GM19395 (cell line): Measurements from ENCODE around the gene ZNF391.
"Not testable (repeated sequence)": the region's sequence is repeated elsewhere in the genome, so short reads cannot be mapped to it uniquely, and the experiment has no call there.

ENCODE experiments used
- ATAC-seq: cut with Tn5 transposase; IDR thresholded peaks from one replicate; pipeline ENCODE4 v1.9.1; 2021; ENCODE audit warnings: mild to moderate bottlenecking, moderate library complexity; ENCODE audit not compliant: unreplicated experiment

Gene ZNF391

GRCh38 chr6:27419363-27419762 is 30.8 kb downstream of the ZNF391 start:
- ATAC-seq: no peak

GRCh38 chr6:27422651-27423332 is 34.2 kb downstream of the ZNF391 start:
- ATAC-seq: no peak

GRCh38 chr6:27424851-27425250 is 36.3 kb downstream of the ZNF391 start:
- not testable (repeated sequence) for ATAC-seq

GRCh38 chr6:27426045-27426620 is 37.6 kb downstream of the ZNF391 start:
- ATAC-seq: no peak

GRCh38 chr6:27428502-27428901 is 39.9 kb downstream of the ZNF391 start:
- no peak for ATAC-seq

GRCh38 chr6:27428966-27429365 is 40.4 kb downstream of the ZNF391 start:
- ATAC-seq: no peak

- no peak for ATAC-seq
Observed at GRCh38 chr6:27433714-27434113, 45.2 kb downstream of the ZNF391 start.

GRCh38 chr6:27439371-27439770 is 50.8 kb downstream of the ZNF391 start:
- ATAC-seq: no peak

- no peak for ATAC-seq
Observed at GRCh38 chr6:27441001-27441400, 52.4 kb downstream of the ZNF391 start.

- ATAC-seq: no peak
Observed at GRCh38 chr6:27442932-27443331, 54.4 kb downstream of the ZNF391 start.

GRCh38 chr6:27448456-27448855 is 59.9 kb downstream of the ZNF391 start:
- no peak for ATAC-seq

GRCh38 chr6:27451660-27452390 is 63.3 kb downstream of the ZNF391 start:
- ATAC-seq: no peak

GRCh38 chr6:27452496-27452897 is 63.9 kb downstream of the ZNF391 start:
- ATAC-seq: no peak
